Nephron (organoid): ENCODE data around the gene SMIM24.
"Not testable (repeated sequence)": the region's sequence is repeated elsewhere in the genome, so short reads cannot be mapped to it uniquely, and the experiment has no call there.

Source experiments
- H3K27ac Mint-ChIP-seq, 3 experiments: 2 replicates each; pipeline ENCODE4 v1.8.0; 2020; ENCODE audit warnings: mixed read lengths in 3 of 3, mild to moderate bottlenecking in 2 of 3, moderate library complexity in 1 of 3
- H3K27me3 Mint-ChIP-seq: 2 replicates; pipeline ENCODE4 v1.8.0; 2021; ENCODE audit warnings: low read depth, mild to moderate bottlenecking, moderate library complexity, mixed read lengths
- H3K36me3 Mint-ChIP-seq: 2 replicates; pipeline ENCODE4 v1.8.0; 2020; ENCODE audit warnings: low read depth, mixed read lengths
- H3K4me1 Mint-ChIP-seq: 2 replicates; pipeline ENCODE4 v1.8.0; 2020; ENCODE audit warnings: mixed read lengths
- H3K4me3 Mint-ChIP-seq, 3 experiments: 2 replicates each; pipeline ENCODE4 v1.8.0; 2020; ENCODE audit warnings: mild to moderate bottlenecking in 3 of 3, mixed read lengths in 3 of 3, moderate library complexity in 2 of 3
- H3K9me3 Mint-ChIP-seq: 2 replicates; pipeline ENCODE4 v1.8.0; 2020; ENCODE audit warnings: mixed read lengths
- TF ChIP-seq, protein P1 (sequence below), 3 experiments: fragments of 200-600 bp; sonication (generic); IDR thresholded peaks; one replicate each; pipeline ENCODE4 v1.5.0; 2021; ENCODE audit warnings: antibody characterized with exemption in 3 of 3; ENCODE audit not compliant: unreplicated experiment in 3 of 3

The SMIM24 gene

DNA sequence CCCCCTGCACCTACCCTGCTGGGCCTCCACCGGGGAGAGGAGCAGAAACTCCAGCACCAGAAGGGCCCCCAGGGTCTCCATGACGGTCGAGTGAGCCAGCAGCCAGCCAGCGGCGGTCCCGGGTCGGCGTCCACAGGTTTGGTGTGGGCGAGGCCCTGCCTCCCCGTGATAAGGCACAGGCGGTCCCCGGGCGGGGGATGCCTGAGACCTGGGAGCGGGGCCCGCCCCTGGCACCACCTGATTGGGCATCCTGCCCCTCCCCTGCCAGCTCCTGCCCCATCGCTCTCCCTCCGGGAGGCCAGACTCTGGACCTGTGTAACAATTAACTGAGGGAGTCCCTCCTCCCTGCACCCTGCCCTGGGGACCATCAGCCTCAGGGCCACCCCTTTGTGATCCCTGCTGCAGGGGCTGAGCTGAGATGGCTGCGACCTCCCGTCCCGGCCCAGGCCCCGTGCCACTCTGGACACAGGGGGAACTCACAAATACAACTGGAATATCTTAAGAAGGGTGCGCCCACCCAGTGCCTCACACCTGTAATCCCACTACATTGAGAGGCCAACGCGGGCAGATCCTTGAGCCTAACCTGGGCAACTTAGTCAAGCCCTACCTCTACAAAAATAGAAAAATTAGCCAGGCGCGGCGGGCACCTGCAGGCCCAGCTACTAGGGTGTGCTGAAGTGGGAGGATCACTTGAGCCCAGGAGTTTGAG lies at the start of gene SMIM24:
Gene SMIM24, minus strand, starts transcription at position 143 of the 709 bp plus-strand sequence. Its CDS starts 62 bp downstream, at position 81.
- Mint-ChIP-seq H3K4me3 (peak within 1 kb of the TSS; percentile 55 to 84 (median 75)), H3K27ac (peak within 1 kb of the TSS; percentile 84 to 95 (median 95)), H3K4me1 (no peaks in the 10 kb centered on the region), H3K36me3 (no peaks in the 10 kb centered on the region), H3K9me3 (no peaks in the 10 kb centered on the region), H3K27me3 (peaks cover 46% of the 10 kb centered on the region)
- TF ChIP-seq, protein P1, sequence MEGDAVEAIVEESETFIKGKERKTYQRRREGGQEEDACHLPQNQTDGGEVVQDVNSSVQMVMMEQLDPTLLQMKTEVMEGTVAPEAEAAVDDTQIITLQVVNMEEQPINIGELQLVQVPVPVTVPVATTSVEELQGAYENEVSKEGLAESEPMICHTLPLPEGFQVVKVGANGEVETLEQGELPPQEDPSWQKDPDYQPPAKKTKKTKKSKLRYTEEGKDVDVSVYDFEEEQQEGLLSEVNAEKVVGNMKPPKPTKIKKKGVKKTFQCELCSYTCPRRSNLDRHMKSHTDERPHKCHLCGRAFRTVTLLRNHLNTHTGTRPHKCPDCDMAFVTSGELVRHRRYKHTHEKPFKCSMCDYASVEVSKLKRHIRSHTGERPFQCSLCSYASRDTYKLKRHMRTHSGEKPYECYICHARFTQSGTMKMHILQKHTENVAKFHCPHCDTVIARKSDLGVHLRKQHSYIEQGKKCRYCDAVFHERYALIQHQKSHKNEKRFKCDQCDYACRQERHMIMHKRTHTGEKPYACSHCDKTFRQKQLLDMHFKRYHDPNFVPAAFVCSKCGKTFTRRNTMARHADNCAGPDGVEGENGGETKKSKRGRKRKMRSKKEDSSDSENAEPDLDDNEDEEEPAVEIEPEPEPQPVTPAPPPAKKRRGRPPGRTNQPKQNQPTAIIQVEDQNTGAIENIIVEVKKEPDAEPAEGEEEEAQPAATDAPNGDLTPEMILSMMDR (IDR thresholded peaks at IDR 0.05; ENCODE audit: unreplicated experiment in 3 of 3), result no peak

DNA sequence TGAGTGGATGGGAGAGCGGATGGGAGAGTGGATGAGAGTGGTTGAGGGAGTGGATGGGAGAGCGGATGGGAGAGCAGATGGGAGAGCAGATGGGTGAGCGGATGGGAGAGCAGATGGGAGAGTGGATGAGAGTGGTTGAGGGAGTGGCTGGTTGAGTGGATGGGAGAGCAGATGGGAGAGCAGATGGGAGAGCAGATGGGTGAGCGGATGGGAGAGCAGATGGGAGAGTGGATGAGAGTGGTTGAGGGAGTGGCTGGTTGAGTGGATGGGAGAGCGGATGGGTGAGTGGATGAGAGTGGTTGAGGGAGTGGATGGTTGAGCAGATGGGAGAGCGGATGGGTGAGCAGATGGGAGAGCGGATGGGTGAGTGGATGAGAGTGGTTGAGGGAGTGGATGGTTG lies 49.0 kb upstream of the SMIM24 start:
- H3K4me1 Mint-ChIP-seq, H3K9me3 Mint-ChIP-seq, H3K4me3 Mint-ChIP-seq, H3K27me3 Mint-ChIP-seq, H3K27ac Mint-ChIP-seq: not testable (repeated sequence)
- H3K36me3 Mint-ChIP-seq, result peaks cover 21% of the 10 kb centered on the region

DNA sequence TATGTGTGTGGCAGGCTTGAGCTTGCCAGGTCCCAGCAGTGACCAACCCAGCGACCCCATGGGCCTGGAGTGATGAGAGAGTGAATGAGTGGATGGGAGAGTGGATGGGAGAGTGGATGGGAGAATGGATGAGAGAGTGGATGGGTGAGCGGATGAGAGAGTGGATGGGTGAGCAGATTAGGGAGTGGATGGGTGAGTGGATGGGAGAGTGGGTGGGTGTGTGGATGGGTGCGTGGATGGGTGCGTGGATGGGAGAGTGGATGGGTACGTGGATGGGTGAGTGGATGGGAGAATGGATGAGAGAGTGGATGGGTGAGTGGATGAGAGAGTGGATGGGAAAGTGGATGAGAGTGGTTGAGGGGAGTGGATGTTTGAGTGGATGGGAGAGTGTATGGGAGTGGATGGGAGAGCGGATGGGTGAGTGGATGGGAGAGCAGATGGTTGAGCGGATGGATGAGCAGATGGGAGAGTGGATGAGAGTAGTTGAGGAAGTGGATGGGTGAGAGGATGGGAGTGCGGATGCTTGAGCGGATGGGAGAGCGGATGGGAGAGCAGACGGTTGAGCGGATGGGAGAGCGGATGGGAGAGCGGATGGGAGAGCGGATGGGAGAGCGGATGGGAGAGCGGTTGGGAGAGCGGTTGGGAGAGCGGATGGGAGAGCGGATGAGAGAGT lies 48.4 kb upstream of the SMIM24 start:
- Mint-ChIP-seq H3K9me3 (no peaks in the 10 kb centered on the region), H3K36me3 (peaks cover 19% of the 10 kb centered on the region), H3K4me1 (no peaks in the 10 kb centered on the region), H3K4me3 (no peak overlapping the region), H3K27ac (no peak overlapping the region), H3K27me3 (no peaks in the 10 kb centered on the region)
- TF ChIP-seq, protein P1 (IDR thresholded peaks at IDR 0.05; ENCODE audit: unreplicated experiment in 3 of 3), result no peak

DNA sequence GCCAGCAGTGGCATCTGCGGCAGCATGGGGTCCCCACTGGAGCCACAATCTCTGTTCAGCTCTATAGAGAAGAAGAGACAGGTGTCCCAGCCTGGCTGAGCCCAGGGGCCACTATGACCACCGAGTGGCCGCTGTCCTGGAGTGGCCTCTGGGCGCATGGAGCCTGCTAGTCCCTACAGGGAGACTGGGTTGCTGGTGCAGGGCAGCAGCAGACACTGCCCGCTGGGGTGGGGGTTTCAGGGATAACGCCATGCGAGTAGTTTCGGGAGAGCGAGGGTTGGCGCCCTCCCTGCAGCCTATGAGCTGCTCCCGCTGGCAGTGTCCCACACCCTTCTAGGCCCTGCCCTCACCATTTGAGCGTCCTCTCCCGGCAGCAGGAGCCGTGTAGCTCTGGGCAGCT lies 47.8 kb upstream of the SMIM24 start:
- H3K36me3 Mint-ChIP-seq, result peaks cover 13% of the 10 kb centered on the region
- H3K9me3 Mint-ChIP-seq, result no peaks in the 10 kb centered on the region
- no peaks in the 10 kb centered on the region for H3K27me3 Mint-ChIP-seq
- no peak overlapping the region for H3K4me3 Mint-ChIP-seq
- no peaks in the 10 kb centered on the region for H3K4me1 Mint-ChIP-seq
- TF ChIP-seq, protein P1 (IDR thresholded peaks at IDR 0.05; ENCODE audit: unreplicated experiment in 3 of 3), result no peak
- H3K27ac Mint-ChIP-seq, result no peak overlapping the region

DNA sequence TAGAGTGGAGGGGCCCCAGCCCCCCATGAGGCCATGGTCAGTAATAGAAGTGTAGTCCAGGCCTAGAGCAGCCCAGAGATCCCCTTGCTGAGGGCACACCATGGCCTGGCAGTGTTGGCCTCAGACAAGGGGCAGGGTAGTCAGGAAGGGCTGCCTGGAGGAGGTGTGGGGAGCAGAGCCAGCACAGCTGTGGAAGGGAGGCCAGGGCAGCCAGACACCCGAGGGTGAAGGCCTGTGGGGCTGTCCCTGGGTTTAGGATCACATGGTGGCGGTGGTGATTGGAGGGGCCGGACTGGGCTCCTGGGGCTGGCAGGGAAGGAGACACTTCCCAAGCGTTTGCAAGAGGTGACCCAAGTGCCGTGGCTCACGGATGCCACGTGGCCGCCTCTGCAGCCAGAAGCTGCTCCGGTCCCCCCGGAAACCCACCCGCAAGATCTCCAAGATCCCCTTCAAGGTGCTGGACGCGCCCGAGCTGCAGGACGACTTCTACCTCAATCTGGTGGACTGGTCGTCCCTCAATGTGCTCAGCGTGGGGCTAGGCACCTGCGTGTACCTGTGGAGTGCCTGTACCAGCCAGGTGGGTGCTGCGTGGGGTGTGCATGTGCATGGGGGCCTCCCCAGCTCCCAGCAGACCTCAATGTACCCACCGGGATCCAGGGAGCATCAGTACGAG lies 47.0 kb upstream of the SMIM24 start:
- Mint-ChIP-seq H3K9me3 (no peaks in the 10 kb centered on the region), H3K36me3 (peaks cover 13% of the 10 kb centered on the region), H3K27ac (no peak overlapping the region), H3K4me3 (no peak overlapping the region), H3K27me3 (no peaks in the 10 kb centered on the region), H3K4me1 (no peaks in the 10 kb centered on the region)
- TF ChIP-seq, protein P1 (IDR thresholded peaks at IDR 0.05; ENCODE audit: unreplicated experiment in 3 of 3), result no peak

DNA sequence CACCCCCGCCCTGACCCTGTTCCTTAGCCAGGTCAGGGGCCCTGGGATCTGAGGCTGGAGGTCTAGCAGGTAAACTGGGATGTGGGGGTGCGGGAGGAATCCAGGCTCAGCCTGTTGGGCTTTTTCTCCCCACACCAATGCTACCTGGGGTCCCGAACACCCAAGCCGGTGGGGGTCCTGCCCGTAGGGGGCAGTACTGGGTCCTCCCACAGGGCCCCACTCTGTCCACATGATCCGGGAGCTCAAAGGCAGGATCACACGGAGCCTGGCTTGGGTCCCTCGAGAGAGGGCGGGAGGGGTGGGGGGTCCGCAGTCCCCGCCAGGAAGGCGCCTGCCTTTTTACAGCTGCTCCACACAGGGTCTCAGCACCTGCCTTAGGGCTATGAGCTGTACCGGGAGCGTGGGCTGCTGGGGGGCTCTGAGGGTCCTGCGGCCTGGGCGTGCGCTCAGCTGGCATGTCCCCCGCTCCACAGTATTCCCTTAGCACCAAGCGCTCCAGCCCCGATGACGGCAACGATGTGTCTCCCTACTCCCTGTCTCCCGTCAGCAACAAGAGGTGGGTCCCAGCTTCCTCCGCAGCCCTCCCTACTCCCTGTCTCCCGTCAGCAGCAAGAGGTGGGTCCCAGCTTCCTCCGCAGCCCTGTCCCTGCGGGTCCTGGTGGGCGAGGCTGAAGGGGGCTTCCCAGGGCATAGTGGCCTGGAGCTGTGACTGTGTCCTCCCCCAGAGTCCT lies 46.3 kb upstream of the SMIM24 start:
- H3K36me3 Mint-ChIP-seq, result peaks cover 18% of the 10 kb centered on the region
- H3K9me3 Mint-ChIP-seq, result no peaks in the 10 kb centered on the region
- no peak overlapping the region for H3K4me3 Mint-ChIP-seq
- no peak overlapping the region for H3K27ac Mint-ChIP-seq
- TF ChIP-seq, protein P1 (IDR thresholded peaks at IDR 0.05; ENCODE audit: unreplicated experiment in 3 of 3), result peak in 1 of 3 experiments; percentile 13
- H3K4me1 Mint-ChIP-seq, result no peaks in the 10 kb centered on the region
- H3K27me3 Mint-ChIP-seq, result no peaks in the 10 kb centered on the region
